ENCODE measurements around the gene SHE.

SHE gene

GRCh38 chr1:154431586-154432373, 70.4 kb downstream of the SHE start:
- H3K4me3 ChIP-seq, result no peak overlapping the region
- H3K27ac ChIP-seq, result peak overlapping the region in 16 of 21 experiments; percentile 35 to 91 (median 74)

GRCh38 chr1:154430903-154431302, 71.3 kb downstream of the SHE start:
- Histone ChIP-seq H3K27ac (peak overlapping the region in 13 of 21 experiments; percentile 1 to 81 (median 35)), H3K4me3 (no peak overlapping the region)

- Histone ChIP-seq H3K4me3 (no peak overlapping the region), H3K27ac (peak overlapping the region in 13 of 21 experiments; percentile 1 to 79 (median 35))
Observed at GRCh38 chr1:154429841-154430611, 72.2 kb downstream of the SHE start.

Measured in skin epidermis (tissue), 12 donors.